Measurements from ENCODE around the gene CEP350.

DNA sequence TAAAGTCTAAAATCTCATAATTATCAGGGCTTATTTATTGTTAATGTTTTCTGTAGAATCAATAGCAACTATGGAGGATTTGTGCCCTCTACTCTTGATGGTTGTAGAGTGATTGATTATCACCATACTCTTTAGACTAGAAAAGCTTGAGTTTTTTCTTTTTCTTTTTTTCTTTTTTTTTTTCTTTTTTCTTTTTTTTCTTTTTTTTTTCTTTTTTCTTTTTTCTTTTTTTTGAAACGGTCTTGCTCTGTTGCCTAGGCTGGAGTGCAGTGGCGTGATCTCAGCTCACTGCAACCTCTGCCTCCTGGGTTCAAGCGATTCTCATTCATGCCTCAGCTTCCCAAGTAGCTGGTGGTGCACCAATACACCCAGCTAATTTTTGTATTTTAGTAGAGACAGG, 42.8 kb upstream of the CEP350 start:
- no peak for TF ChIP-seq EZH2phosphoT487 (IDR thresholded peaks at IDR 0.05; ENCODE audit: borderline replicate concordance)
- TF ChIP-seq CTCF (conservative IDR thresholded peaks at IDR 0.05; ENCODE audit: low read length) = no peak
